ENCODE measurements around the gene ZNF740.
A peak's percentile ranks its signal among the peaks of the same experiment; 100 is the strongest.
"Not testable (repeated sequence)": the region's sequence is repeated elsewhere in the genome, so short reads cannot be mapped to it uniquely, and the experiment has no call there.

ZNF740 gene

GRCh38 chr12:53173085-53173715, 7.3 kb upstream of the ZNF740 start:
- DNase-seq, result no peak

GRCh38 chr12:53174881-53175491, 5.5 kb upstream of the ZNF740 start:
- peak; percentile 96 for DNase-seq

GRCh38 chr12:53176750-53177149, 3.8 kb upstream of the ZNF740 start:
- DNase-seq, result no peak

- not testable (repeated sequence) for DNase-seq
Measured at GRCh38 chr12:53177447-53177846, 3.1 kb upstream of the ZNF740 start.

GRCh38 chr12:53178803-53179202, 1.7 kb upstream of the ZNF740 start:
- DNase-seq, result not testable (repeated sequence)

GRCh38 chr12:53179687-53180219, 769 bp upstream of the ZNF740 start:
- DNase-seq, result peak; percentile 65

- peak; percentile 87 for DNase-seq
Measured at GRCh38 chr12:53180931-53181645, 566 bp downstream of the ZNF740 start.

GRCh38 chr12:53181935-53182334, 1.4 kb downstream of the ZNF740 start:
- no peak for DNase-seq

GRCh38 chr12:53182903-53183302, 2.4 kb downstream of the ZNF740 start:
- DNase-seq, result no peak

- no peak for DNase-seq
Measured at GRCh38 chr12:53184828-53185227, 4.3 kb downstream of the ZNF740 start.

- DNase-seq, result no peak
Measured at GRCh38 chr12:53185582-53186153, 5.1 kb downstream of the ZNF740 start.

- DNase-seq, result no peak
Measured at GRCh38 chr12:53186745-53187144, 6.2 kb downstream of the ZNF740 start.

- no peak for DNase-seq
Measured at GRCh38 chr12:53187145-53187899, 6.8 kb downstream of the ZNF740 start.

GRCh38 chr12:53190108-53190729, 9.7 kb downstream of the ZNF740 start:
- DNase-seq, result peak; percentile 38

- no peak for DNase-seq
Measured at GRCh38 chr12:53191096-53191884, 10.8 kb downstream of the ZNF740 start.

GRCh38 chr12:53191885-53192530, 11.5 kb downstream of the ZNF740 start:
- DNase-seq, result no peak

GRCh38 chr12:53192531-53193021, 12.1 kb downstream of the ZNF740 start:
- DNase-seq, result no peak

GRCh38 chr12:53193040-53193439, 12.5 kb downstream of the ZNF740 start:
- DNase-seq, result no peak

GRCh38 chr12:53193985-53194716, 13.6 kb downstream of the ZNF740 start:
- DNase-seq, result no peak

- no peak for DNase-seq
Measured at GRCh38 chr12:53194973-53195372, 14.5 kb downstream of the ZNF740 start.
